ENCODE data around the gene RESP18. TPM values are rescaled to one million over a fixed set of nuclear protein-coding genes. Genes with fewer than 3 reads are reported as not detected.

The RESP18 gene
- total and polyA plus RNA-seq, 4 donors = not detected

- WGBS, 2 donors = 42 to 45% methylated on average over 6 of the region's 6 CpGs
- no peak overlapping the region for H3K4me3 ChIP-seq
- peaks cover 0 to 1% (median 0%) of the 10 kb centered on the region in 4 donors for H3K36me3 ChIP-seq (ENCODE audit: control insufficient read depth in 4 of 4, insufficient read depth in 4 of 4, low read length in 4 of 4)
- H3K9me3 ChIP-seq (ENCODE audit: control insufficient read depth in 4 of 4, insufficient read depth in 3 of 4, low read length in 3 of 4) = peaks cover 0 to 3% (median 0%) of the 10 kb centered on the region in 4 donors
- no peak overlapping the region for H3K9ac ChIP-seq (ENCODE audit: insufficient read depth in 1 of 2, low read length in 2 of 2)
- peaks cover 0 to 12% (median 0%) of the 10 kb centered on the region in 3 donors for H3K27me3 ChIP-seq (ENCODE audit: control insufficient read depth in 3 of 3, insufficient read depth in 3 of 3, low read length in 2 of 3)
- H3K4me1 ChIP-seq (ENCODE audit: control insufficient read depth in 5 of 5, insufficient read depth in 5 of 5, low read length in 5 of 5) = peaks cover 0 to 13% (median 2%) of the 10 kb centered on the region in 5 donors
- no peak overlapping the region for H3K27ac ChIP-seq (ENCODE audit: low read depth in 1 of 2, low read length in 1 of 2)
- no peak for ATAC-seq (ENCODE audit: insufficient read depth, low FRiP score)
- peak; percentile 73 to 92 (median 86) for DNase-seq
- TF ChIP-seq, protein P1, sequence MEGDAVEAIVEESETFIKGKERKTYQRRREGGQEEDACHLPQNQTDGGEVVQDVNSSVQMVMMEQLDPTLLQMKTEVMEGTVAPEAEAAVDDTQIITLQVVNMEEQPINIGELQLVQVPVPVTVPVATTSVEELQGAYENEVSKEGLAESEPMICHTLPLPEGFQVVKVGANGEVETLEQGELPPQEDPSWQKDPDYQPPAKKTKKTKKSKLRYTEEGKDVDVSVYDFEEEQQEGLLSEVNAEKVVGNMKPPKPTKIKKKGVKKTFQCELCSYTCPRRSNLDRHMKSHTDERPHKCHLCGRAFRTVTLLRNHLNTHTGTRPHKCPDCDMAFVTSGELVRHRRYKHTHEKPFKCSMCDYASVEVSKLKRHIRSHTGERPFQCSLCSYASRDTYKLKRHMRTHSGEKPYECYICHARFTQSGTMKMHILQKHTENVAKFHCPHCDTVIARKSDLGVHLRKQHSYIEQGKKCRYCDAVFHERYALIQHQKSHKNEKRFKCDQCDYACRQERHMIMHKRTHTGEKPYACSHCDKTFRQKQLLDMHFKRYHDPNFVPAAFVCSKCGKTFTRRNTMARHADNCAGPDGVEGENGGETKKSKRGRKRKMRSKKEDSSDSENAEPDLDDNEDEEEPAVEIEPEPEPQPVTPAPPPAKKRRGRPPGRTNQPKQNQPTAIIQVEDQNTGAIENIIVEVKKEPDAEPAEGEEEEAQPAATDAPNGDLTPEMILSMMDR (IDR thresholded peaks at IDR 0.05; ENCODE audit: control extremely low read depth, extremely low read depth) = no peak
These were observed 12.3 kb upstream of the RESP18 start for GRCh38 chr2:219344751-219345430.

GRCh38 chr2:219335373-219335786, 2.8 kb upstream of the RESP18 start:
- H3K27me3 ChIP-seq (ENCODE audit: control insufficient read depth in 3 of 3, insufficient read depth in 3 of 3, low read length in 2 of 3) = peaks cover 0 to 33% (median 17%) of the 10 kb centered on the region in 3 donors
- H3K9ac ChIP-seq (ENCODE audit: insufficient read depth in 1 of 2, low read length in 2 of 2) = no peak overlapping the region
- no peaks in the 10 kb centered on the region for H3K36me3 ChIP-seq (ENCODE audit: control insufficient read depth in 4 of 4, insufficient read depth in 4 of 4, low read length in 4 of 4)
- TF ChIP-seq, protein P1 (IDR thresholded peaks at IDR 0.05; ENCODE audit: control extremely low read depth, extremely low read depth) = no peak
- no peak overlapping the region for H3K27ac ChIP-seq (ENCODE audit: low read depth in 1 of 2, low read length in 1 of 2)
- H3K9me3 ChIP-seq (ENCODE audit: control insufficient read depth in 4 of 4, insufficient read depth in 3 of 4, low read length in 3 of 4) = peaks cover 0 to 9% (median 0%) of the 10 kb centered on the region in 4 donors
- ATAC-seq (ENCODE audit: insufficient read depth, low FRiP score) (no peak), DNase-seq (no peak)
- no peak overlapping the region for H3K4me3 ChIP-seq
- WGBS, 2 donors = 29 to 46% methylated on average over 5 of the region's 5 CpGs
- H3K4me1 ChIP-seq (ENCODE audit: control insufficient read depth in 5 of 5, insufficient read depth in 5 of 5, low read length in 5 of 5) = no peaks in the 10 kb centered on the region

DNA sequence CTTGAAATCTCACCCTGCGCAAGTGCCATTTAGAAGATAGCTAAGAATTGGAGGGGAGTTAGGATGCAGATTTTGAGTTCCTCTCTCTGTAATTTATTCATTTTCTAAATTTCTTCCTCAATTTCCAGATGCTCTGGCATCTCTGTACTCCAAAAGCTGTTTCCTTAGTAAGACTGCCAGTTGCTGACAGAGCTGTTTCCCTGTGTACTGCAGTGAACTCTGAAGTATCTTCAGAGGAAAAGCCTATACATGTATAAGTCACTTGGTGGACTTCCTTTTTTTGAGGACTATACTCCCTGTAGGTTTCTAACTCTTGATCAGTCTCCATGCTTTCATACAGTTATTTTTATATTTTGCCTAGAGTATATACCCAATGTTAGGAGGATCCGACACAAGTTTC, 1.5 kb upstream of the RESP18 start:
- WGBS, 2 donors = 69 to 97% methylated on average over 2 of the region's 2 CpGs

More for the DNA sequence above, 1.5 kb upstream of the RESP18 start:
- DNase-seq (no peak), ATAC-seq (ENCODE audit: insufficient read depth, low FRiP score) (no peak)
- Histone ChIP-seq H3K27ac (ENCODE audit: low read depth in 1 of 2, low read length in 1 of 2) (no peak overlapping the region), H3K4me3 (no peak overlapping the region), H3K4me1 (ENCODE audit: control insufficient read depth in 5 of 5, insufficient read depth in 5 of 5, low read length in 5 of 5) (no peaks in the 10 kb centered on the region), H3K9me3 (ENCODE audit: control insufficient read depth in 4 of 4, insufficient read depth in 3 of 4, low read length in 3 of 4) (peaks cover 0 to 10% (median 0%) of the 10 kb centered on the region in 4 donors), H3K9ac (ENCODE audit: insufficient read depth in 1 of 2, low read length in 2 of 2) (no peak overlapping the region), H3K36me3 (ENCODE audit: control insufficient read depth in 4 of 4, insufficient read depth in 4 of 4, low read length in 4 of 4) (no peaks in the 10 kb centered on the region), H3K27me3 (ENCODE audit: control insufficient read depth in 3 of 3, insufficient read depth in 3 of 3, low read length in 2 of 3) (peaks cover 0 to 37% (median 19%) of the 10 kb centered on the region in 3 donors)
- TF ChIP-seq, protein P1 (IDR thresholded peaks at IDR 0.05; ENCODE audit: control extremely low read depth, extremely low read depth) = no peak
